HepG2 (cell line): ENCODE results near the gene ANTXR1. TPM values are rescaled to one million over a fixed set of nuclear protein-coding genes. Genes with fewer than 3 reads are reported as not detected.

Experiments
- DNMT3B ChIP-seq: conservative IDR thresholded peaks from 2 replicates; pipeline ENCODE4 v1.6.1; 2016; ENCODE audit warnings: missing biosample characterization, control low read depth
- ISX ChIP-seq: sonication (generic); formaldehyde crosslinking; conservative IDR thresholded peaks from 2 replicates; pipeline ENCODE4 v1.5.0; 2020; ENCODE audit warnings: missing genetic modification reagents
- KMT2B ChIP-seq: IDR thresholded peaks from 2 replicates; pipeline ENCODE4 v1.6.1; 2016; ENCODE audit warnings: missing genetic modification reagents, missing compliant biosample characterization
- REL ChIP-seq: sonication (generic); formaldehyde crosslinking; conservative IDR thresholded peaks from 2 replicates; pipeline ENCODE4 v1.8.0; 2022; ENCODE audit warnings: mild to moderate bottlenecking, missing genetic modification reagents, moderate library complexity
- RFX3 ChIP-seq: IDR thresholded peaks from 2 replicates; pipeline ENCODE4 v1.6.1; 2016; ENCODE audit warnings: missing biosample characterization, missing genetic modification reagents
- SMC3 ChIP-seq: IDR thresholded peaks from 2 replicates; pipeline ENCODE4 v1.6.1; 2011; ENCODE audit warnings: low read length, improper control_type of control experiment
- SOX13 ChIP-seq, 3 experiments: fragments of 450-650 bp in 1 of 3; sonication (generic) in 1 of 3; formaldehyde crosslinking in 1 of 3; IDR thresholded peaks in 2 of 3; conservative IDR thresholded peaks in 1 of 3; 2 replicates each; pipeline versions ENCODE4 v1.5.0 to v1.6.1; 2016 to 2020; ENCODE audit warnings: antibody characterized with exemption in 1 of 3, mild to moderate bottlenecking in 1 of 3, missing compliant biosample characterization in 1 of 3, missing genetic modification reagents in 1 of 3, moderate library complexity in 1 of 3
- THAP11 ChIP-seq: IDR thresholded peaks from 2 replicates; pipeline ENCODE4 v1.6.1; 2016; ENCODE audit warnings: missing biosample characterization, missing genetic modification reagents
- ZNF318 ChIP-seq: sonication (generic); formaldehyde crosslinking; IDR thresholded peaks from 2 replicates; pipeline ENCODE4 v1.4.0; 2020; ENCODE audit warnings: mild to moderate bottlenecking, missing genetic modification reagents
- ZNF446 ChIP-seq: sonication (generic); formaldehyde crosslinking; IDR thresholded peaks from 2 replicates; pipeline ENCODE4 v1.5.0; 2020; ENCODE audit warnings: mild to moderate bottlenecking, missing genetic modification reagents
- ZNF691 ChIP-seq: sonication (generic); formaldehyde crosslinking; IDR thresholded peaks from 2 replicates; pipeline ENCODE4 v1.4.0; 2020; ENCODE audit warnings: missing genetic modification reagents, low read depth, mild to moderate bottlenecking, borderline replicate concordance
- ZNF713 ChIP-seq: sonication (generic); formaldehyde crosslinking; IDR thresholded peaks from 2 replicates; pipeline ENCODE4 v1.4.0; 2020; ENCODE audit warnings: mild to moderate bottlenecking, missing genetic modification reagents
- ZNF720 ChIP-seq: sonication (generic); formaldehyde crosslinking; IDR thresholded peaks from 2 replicates; pipeline ENCODE4 v1.4.0; 2020; ENCODE audit warnings: missing genetic modification reagents
- ZNF878 ChIP-seq: sonication (generic); formaldehyde crosslinking; IDR thresholded peaks from 2 replicates; pipeline ENCODE4 v1.8.1; 2023; ENCODE audit warnings: mild to moderate bottlenecking, missing genetic modification reagents, moderate library complexity
- polyA plus RNA-seq, 8 experiments: library from polyadenylated mRNA; depleted of rRNA in 3 of 8; stranded (reverse) in 7 of 8; unstranded in 1 of 8; fragments of >200 nt; fragmentation: Illumina TruSeq in 4 of 8; extraction: Trizol in 4 of 8; gene quantifications; 2 replicates each; pipeline versions ENCODE4 v1.2.1 to v1.2.3, GENCODE V29; 2011 to 2016; ENCODE audit warnings: low read depth in 4 of 8, missing spikeins in 1 of 8, mixed read lengths in 1 of 8; ENCODE audit not compliant: insufficient read depth in 1 of 8
- total RNA-seq, 5 experiments: library from RNA; depleted of rRNA; stranded (reverse); fragments of >200 nt; fragmentation: Illumina TruSeq; extraction: Trizol; gene quantifications; 2 replicates each; pipeline ENCODE4 v1.2.3, GENCODE V29; 2016; ENCODE audit warnings: low read depth in 1 of 5
- TF ChIP-seq, protein P1 (sequence below): sonication (generic); formaldehyde crosslinking; IDR thresholded peaks from 2 replicates; pipeline ENCODE4 v1.5.0; 2020; ENCODE audit warnings: mild to moderate bottlenecking, missing genetic modification reagents
- TF ChIP-seq, protein P2 (sequence below): sonication (generic); formaldehyde crosslinking; IDR thresholded peaks from 2 replicates; pipeline ENCODE4 v1.8.0; 2022; ENCODE audit warnings: mild to moderate bottlenecking, missing genetic modification reagents, borderline replicate concordance
- TF ChIP-seq, protein P3 (sequence below): IDR thresholded peaks from 2 replicates; pipeline ENCODE4 v1.6.1; 2012; ENCODE audit warnings: inconsistent platforms

ANTXR1 gene
- total and polyA plus RNA-seq, 2 of the 13 experiments (the other 11 are each of a cell fraction or from before 2014, with no cell fraction given), result 4.5 to 12.7 TPM

- TF ChIP-seq ZNF318 (CRISPR knock-in tag), result no peak
- TF ChIP-seq REL (CRISPR knock-in tag), result no peak
- TF ChIP-seq KMT2B, result no peak
- TF ChIP-seq SOX13 (IDR thresholded peaks at IDR 0.05), result no peak
- TF ChIP-seq SOX13 (CRISPR knock-in tag; conservative IDR thresholded peaks at IDR 0.05 in 1 of 2, IDR thresholded peaks at IDR 0.05 in 1 of 2), result peak in 1 of 2 experiments; percentile 30; a peak in 1 of 4 replicates
- no peak for TF ChIP-seq ZNF878 (CRISPR knock-in tag)
- TF ChIP-seq ZNF446 (CRISPR knock-in tag), result no peak
- TF ChIP-seq, protein P1, sequence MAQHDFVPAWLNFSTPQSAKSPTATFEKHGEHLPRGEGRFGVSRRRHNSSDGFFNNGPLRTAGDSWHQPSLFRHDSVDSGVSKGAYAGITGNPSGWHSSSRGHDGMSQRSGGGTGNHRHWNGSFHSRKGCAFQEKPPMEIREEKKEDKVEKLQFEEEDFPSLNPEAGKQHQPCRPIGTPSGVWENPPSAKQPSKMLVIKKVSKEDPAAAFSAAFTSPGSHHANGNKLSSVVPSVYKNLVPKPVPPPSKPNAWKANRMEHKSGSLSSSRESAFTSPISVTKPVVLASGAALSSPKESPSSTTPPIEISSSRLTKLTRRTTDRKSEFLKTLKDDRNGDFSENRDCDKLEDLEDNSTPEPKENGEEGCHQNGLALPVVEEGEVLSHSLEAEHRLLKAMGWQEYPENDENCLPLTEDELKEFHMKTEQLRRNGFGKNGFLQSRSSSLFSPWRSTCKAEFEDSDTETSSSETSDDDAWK (CRISPR knock-in tag), result no peak
- no peak for TF ChIP-seq ZNF691 (CRISPR knock-in tag)
- TF ChIP-seq, protein P2, sequence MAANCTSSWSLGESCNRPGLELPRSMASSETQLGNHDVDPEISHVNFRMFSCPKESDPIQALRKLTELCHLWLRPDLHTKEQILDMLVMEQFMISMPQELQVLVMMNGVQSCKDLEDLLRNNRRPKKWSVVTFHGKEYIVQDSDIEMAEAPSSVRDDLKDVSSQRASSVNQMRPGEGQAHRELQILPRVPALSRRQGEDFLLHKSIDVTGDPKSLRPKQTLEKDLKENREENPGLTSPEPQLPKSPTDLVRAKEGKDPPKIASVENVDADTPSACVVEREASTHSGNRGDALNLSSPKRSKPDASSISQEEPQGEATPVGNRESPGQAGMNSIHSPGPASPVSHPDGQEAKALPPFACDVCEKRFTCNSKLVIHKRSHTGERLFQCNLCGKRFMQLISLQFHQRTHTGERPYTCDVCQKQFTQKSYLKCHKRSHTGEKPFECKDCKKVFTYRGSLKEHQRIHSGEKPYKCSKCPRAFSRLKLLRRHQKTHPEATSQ, result no peak
- TF ChIP-seq RFX3 (CRISPR knock-in tag), result peak; percentile 98
- peak; percentile 34; the same call in 1 of the 2 replicates for TF ChIP-seq SMC3
- TF ChIP-seq, protein P3, sequence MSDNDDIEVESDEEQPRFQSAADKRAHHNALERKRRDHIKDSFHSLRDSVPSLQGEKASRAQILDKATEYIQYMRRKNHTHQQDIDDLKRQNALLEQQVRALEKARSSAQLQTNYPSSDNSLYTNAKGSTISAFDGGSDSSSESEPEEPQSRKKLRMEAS, result peak; percentile 66
- no peak for TF ChIP-seq THAP11
- no peak for TF ChIP-seq ZNF720 (CRISPR knock-in tag)
- no peak for TF ChIP-seq ISX (CRISPR knock-in tag)
- TF ChIP-seq DNMT3B, result no peak
- TF ChIP-seq ZNF713, result no peak
Observed at GRCh38 chr2:69196327-69197117, 183.5 kb downstream of the ANTXR1 start (continued).
